Naive B cell (primary cell): ENCODE results near the gene PHACTR1. TPM values are rescaled to one million over a fixed set of nuclear protein-coding genes. Genes with fewer than 3 reads are reported as not detected.

Experiments
- ATAC-seq, 2 donors: fragments of 150-1000 bp; cut with Tn5 transposase; 2 replicates each; pipeline ENCODE4 v1.10.0; 2021; ENCODE audit warnings: low read depth in 2 of 2, mild to moderate bottlenecking in 2 of 2, moderate library complexity in 2 of 2
- DNase-seq: peaks from one replicate; pipeline ENCODE4 v3.0.0; 2022
- H3K27ac Mint-ChIP-seq, 6 donors: one replicate each; pipeline ENCODE4 v1.8.0; 2020 to 2022; ENCODE audit warnings: mild to moderate bottlenecking in 6 of 6, mixed read lengths in 6 of 6, moderate library complexity in 5 of 6, inconsistent platforms in 2 of 6
- H3K27me3 Mint-ChIP-seq, 3 donors: one replicate each; pipeline ENCODE4 v1.8.0; 2021 to 2022; ENCODE audit warnings: mixed read lengths in 3 of 3, mild to moderate bottlenecking in 1 of 3
- H3K36me3 Mint-ChIP-seq, 2 donors: one replicate each; pipeline ENCODE4 v1.8.0; 2020 to 2022; ENCODE audit warnings: mixed read lengths in 2 of 2, inconsistent platforms in 1 of 2, mild to moderate bottlenecking in 1 of 2
- H3K4me1 Mint-ChIP-seq, 3 donors: one replicate each; pipeline ENCODE4 v1.8.0; 2020 to 2022; ENCODE audit warnings: mixed read lengths in 3 of 3, inconsistent platforms in 1 of 3, mild to moderate bottlenecking in 1 of 3, moderate library complexity in 1 of 3
- H3K4me3 Mint-ChIP-seq, 8 donors: one replicate each; pipeline ENCODE4 v1.8.0; 2020 to 2022; ENCODE audit warnings: mild to moderate bottlenecking in 8 of 8, mixed read lengths in 8 of 8, moderate library complexity in 8 of 8, inconsistent platforms in 2 of 8
- H3K9me3 Mint-ChIP-seq, 7 donors: one replicate each; pipeline ENCODE4 v1.8.0; 2020 to 2022; ENCODE audit warnings: mixed read lengths in 7 of 7, mild to moderate bottlenecking in 5 of 7, inconsistent platforms in 2 of 7, moderate library complexity in 1 of 7
- polyA plus RNA-seq, 6 donors: library from polyadenylated mRNA; unstranded; fragments of 300-500 nt; fragmentation: Illumina TruSeq; gene quantifications; one replicate each; pipeline ENCODE4 v1.2.3, GENCODE V29; 2021; ENCODE audit warnings: low read depth in 6 of 6

Gene PHACTR1
- polyA plus RNA-seq, 6 donors from 2014 or later: 61.4 to 110 (median 75.1) TPM

DNA sequence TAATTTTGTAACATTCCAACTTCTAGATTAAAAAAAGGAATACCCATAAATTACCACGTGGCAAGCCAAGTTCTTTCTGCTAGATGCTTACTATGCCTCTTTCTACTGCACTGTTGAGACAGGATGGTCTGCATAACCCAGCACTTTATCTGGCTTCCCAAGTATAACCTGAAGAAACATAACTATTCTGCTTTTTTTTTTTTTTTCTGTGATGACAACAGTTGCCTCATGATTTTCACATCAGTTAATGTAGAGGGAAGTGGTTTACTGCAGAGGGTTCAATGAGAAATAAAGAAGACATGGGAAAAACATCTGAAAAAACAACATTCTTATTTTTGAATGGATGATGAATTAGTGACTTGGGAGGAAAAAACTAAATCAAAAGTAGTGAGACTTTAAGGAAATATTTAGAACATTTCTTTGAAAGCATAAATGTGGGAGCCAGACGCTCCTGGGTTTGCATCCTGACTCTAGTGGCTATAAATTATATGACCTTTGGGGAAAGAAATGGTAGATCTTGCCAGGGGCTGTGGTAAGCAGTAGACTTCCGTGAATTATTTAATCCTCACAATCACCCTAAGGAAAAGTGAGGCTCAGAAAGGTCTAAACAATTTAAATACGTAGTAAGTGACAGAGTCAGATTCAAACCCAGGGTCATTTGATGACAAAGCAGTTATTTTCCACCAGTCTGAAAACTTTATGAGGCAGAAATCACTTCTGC lies 230.7 kb downstream of the PHACTR1 start:
- no peak overlapping the region for H3K4me3 Mint-ChIP-seq
- no peak for DNase-seq

DNA sequence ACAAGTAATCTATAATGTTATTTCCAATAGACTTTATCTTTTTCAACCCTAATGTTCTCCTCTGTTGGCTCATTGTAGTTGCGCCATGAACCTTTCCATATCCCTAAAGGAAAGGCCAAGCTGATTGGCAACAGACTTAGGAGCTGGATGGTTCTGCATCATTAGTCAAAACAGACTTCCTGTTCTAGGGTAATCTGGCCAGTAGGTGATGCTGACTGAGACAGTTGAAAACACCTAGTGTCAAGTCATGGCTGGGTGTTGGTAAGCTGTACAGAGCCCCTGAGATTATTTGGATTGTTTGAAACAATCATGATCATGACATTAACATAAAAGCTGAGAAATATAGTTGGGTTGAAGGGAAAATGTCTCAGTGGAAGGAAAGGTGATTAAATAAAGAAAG lies 231.4 kb downstream of the PHACTR1 start:
- Mint-ChIP-seq H3K27ac (no peak overlapping the region), H3K9me3 (no peaks in the 10 kb centered on the region)
- DNase-seq: no peak

More for the DNA sequence above, 230.7 kb downstream of the PHACTR1 start:
- Mint-ChIP-seq H3K9me3 (no peaks in the 10 kb centered on the region), H3K27me3 (no peaks in the 10 kb centered on the region), H3K27ac (no peak overlapping the region), H3K36me3 (no peaks in the 10 kb centered on the region), H3K4me1 (peaks cover 6 to 13% (median 9%) of the 10 kb centered on the region in 3 donors)
- no peak for ATAC-seq

DNA sequence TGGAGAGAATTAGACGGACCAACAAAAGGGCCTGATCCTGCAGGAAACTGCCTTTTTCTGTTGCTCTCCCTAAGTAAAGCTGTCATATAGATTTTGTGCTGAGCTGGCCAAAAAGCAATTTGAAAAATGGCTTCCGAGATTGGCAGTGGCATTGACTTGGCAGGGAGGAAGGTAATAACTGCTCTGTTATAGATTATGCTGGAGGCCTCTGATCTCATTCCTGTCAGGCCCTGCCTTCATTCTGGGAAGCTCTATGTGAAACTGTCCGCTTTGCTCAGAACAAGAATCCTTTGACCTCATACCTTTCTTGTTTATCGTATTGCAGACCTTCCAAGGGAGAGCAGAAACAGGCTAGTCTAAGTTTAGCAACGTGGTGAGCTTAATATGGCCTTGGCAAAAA lies 234.4 kb downstream of the PHACTR1 start:
- ATAC-seq (no peak), DNase-seq (no peak)
- Mint-ChIP-seq H3K27ac (no peak overlapping the region), H3K4me1 (peaks cover 0 to 5% (median 0%) of the 10 kb centered on the region in 3 donors), H3K27me3 (peaks cover 4 to 11% (median 7%) of the 10 kb centered on the region in 3 donors), H3K9me3 (no peaks in the 10 kb centered on the region), H3K36me3 (no peaks in the 10 kb centered on the region), H3K4me3 (no peak overlapping the region)

More for the DNA sequence above, 231.4 kb downstream of the PHACTR1 start:
- no peak for ATAC-seq
- Mint-ChIP-seq H3K36me3 (no peaks in the 10 kb centered on the region), H3K27me3 (no peaks in the 10 kb centered on the region), H3K4me1 (peaks cover 6 to 13% (median 9%) of the 10 kb centered on the region in 3 donors), H3K4me3 (no peak overlapping the region)

- DNase-seq (no peak), ATAC-seq (no peak)
- Mint-ChIP-seq H3K9me3 (no peaks in the 10 kb centered on the region), H3K36me3 (no peaks in the 10 kb centered on the region), H3K27me3 (peaks cover 7 to 15% (median 9%) of the 10 kb centered on the region in 3 donors), H3K4me1 (peaks cover 0 to 5% (median 3%) of the 10 kb centered on the region in 3 donors), H3K27ac (no peak overlapping the region), H3K4me3 (no peak overlapping the region)
Observed at GRCh38 chr6:12951415-12951814, 234.8 kb downstream of the PHACTR1 start.

DNA sequence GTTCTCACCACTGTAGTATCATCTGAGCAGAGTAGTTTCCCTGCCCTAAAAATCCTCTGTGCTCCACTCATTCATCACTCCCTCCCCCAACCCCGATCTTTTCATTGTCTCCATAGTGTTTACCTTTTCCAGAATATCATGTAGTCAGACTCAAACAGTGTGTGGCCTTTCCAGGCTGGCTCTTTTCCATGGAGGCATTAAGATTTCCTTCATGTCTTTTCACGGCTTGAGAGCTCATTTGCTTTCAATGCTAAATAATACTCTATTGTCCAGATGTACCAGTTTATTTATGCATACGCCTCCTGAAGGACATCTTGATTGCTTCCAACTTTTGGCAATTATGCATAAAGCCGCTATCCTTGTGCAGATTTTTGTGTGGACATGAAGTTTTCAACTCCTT lies 235.8 kb downstream of the PHACTR1 start:
- no peak for ATAC-seq
- no peak for DNase-seq
- H3K36me3 Mint-ChIP-seq: no peaks in the 10 kb centered on the region
- no peaks in the 10 kb centered on the region for H3K9me3 Mint-ChIP-seq
- H3K27ac Mint-ChIP-seq: no peak overlapping the region
- no peak overlapping the region for H3K4me3 Mint-ChIP-seq
- peaks cover under 1 to 8% (median 4%) of the 10 kb centered on the region in 3 donors for H3K4me1 Mint-ChIP-seq
- H3K27me3 Mint-ChIP-seq: peaks cover 7 to 19% (median 11%) of the 10 kb centered on the region in 3 donors

DNA sequence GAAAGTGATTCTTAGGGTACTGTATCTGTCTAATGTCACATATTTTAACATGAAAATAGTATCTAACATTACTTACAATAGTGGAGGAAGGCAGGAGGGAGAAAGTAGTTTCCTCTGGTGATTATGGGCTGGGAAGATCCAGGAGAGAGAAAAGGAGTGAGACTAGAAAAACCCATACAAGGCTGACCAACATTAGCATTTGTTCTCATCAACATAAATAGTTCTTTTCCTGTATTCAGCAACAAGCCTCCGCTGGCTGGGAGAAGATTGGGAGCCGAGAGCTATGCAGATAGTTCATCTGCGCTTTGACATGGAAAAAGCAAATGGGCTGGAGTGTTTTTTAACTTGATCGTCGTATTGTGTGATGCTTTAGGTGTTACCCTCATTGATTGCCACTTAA lies 239.4 kb downstream of the PHACTR1 start:
- H3K27ac Mint-ChIP-seq: peak overlapping the region in 1 of 6 donors; percentile 27
- ATAC-seq (no peak), DNase-seq (no peak)
- peaks cover 12 to 21% (median 14%) of the 10 kb centered on the region in 3 donors for H3K4me1 Mint-ChIP-seq
- H3K27me3 Mint-ChIP-seq: peaks cover 12 to 33% (median 23%) of the 10 kb centered on the region in 3 donors
- peak overlapping the region; percentile 82 to 97 (median 94) for H3K4me3 Mint-ChIP-seq
- H3K36me3 Mint-ChIP-seq: no peaks in the 10 kb centered on the region
- H3K9me3 Mint-ChIP-seq: no peaks in the 10 kb centered on the region

- Mint-ChIP-seq H3K27me3 (peaks cover 12 to 33% (median 23%) of the 10 kb centered on the region in 3 donors), H3K27ac (peak overlapping the region in 3 of 6 donors; percentile 9 to 84 (median 42)), H3K4me3 (peak overlapping the region; percentile 82 to 97 (median 95)), H3K9me3 (no peaks in the 10 kb centered on the region), H3K4me1 (peaks cover 12 to 21% (median 14%) of the 10 kb centered on the region in 3 donors), H3K36me3 (no peaks in the 10 kb centered on the region)
- ATAC-seq (no peak), DNase-seq (no peak)
Observed at GRCh38 chr6:12956991-12957320, 240.4 kb downstream of the PHACTR1 start.

GRCh38 chr6:12957321-12958051 lies 240.9 kb downstream of the PHACTR1 start:
- ATAC-seq: peak; percentile 67 to 84
- no peaks in the 10 kb centered on the region for H3K9me3 Mint-ChIP-seq
- peak overlapping the region; percentile 82 to 97 (median 95) for H3K4me3 Mint-ChIP-seq

GRCh38 chr6:12958052-12958706 lies 241.6 kb downstream of the PHACTR1 start:
- peaks cover 12 to 33% (median 23%) of the 10 kb centered on the region in 3 donors for H3K27me3 Mint-ChIP-seq
- H3K27ac Mint-ChIP-seq: peak overlapping the region in 3 of 6 donors; percentile 9 to 40 (median 20)

More at GRCh38 chr6:12957321-12958051, 240.9 kb downstream of the PHACTR1 start:
- Mint-ChIP-seq H3K36me3 (no peaks in the 10 kb centered on the region), H3K27me3 (peaks cover 12 to 33% (median 23%) of the 10 kb centered on the region in 3 donors), H3K4me1 (peaks cover 12 to 21% (median 14%) of the 10 kb centered on the region in 3 donors), H3K27ac (peak overlapping the region in 5 of 6 donors; percentile 9 to 84 (median 42))
- peak; percentile 11 for DNase-seq

DNA sequence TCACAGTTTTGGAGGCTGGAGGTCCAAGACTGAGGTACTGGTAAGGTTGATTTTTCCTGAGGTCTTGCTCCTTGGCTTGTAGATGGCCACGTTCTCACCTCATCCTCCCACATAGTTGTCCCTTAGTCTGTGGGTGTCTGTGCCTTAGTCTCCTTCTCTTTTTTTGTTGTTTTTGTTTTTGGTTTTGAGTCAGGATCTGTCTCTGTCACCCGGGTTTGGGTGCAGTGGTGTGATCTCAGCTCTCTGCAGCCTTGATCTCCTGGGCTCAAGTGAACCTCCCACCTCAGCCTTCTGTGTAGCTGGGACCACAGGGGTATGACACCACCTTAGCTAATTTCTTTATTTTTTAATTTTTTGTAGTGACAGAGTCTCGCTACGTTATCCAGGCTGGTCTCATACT lies 245.2 kb downstream of the PHACTR1 start:
- peaks cover 11 to 24% (median 23%) of the 10 kb centered on the region in 3 donors for H3K27me3 Mint-ChIP-seq
- H3K27ac Mint-ChIP-seq: no peak overlapping the region
- H3K9me3 Mint-ChIP-seq: no peaks in the 10 kb centered on the region
- H3K36me3 Mint-ChIP-seq: no peaks in the 10 kb centered on the region
- H3K4me3 Mint-ChIP-seq: no peak overlapping the region
- H3K4me1 Mint-ChIP-seq: peaks cover 18 to 23% (median 22%) of the 10 kb centered on the region in 3 donors
- no peak for ATAC-seq
- no peak for DNase-seq

More at GRCh38 chr6:12958052-12958706, 241.6 kb downstream of the PHACTR1 start:
- ATAC-seq (peak in 1 of 2 donors; percentile 13), DNase-seq (no peak)
- H3K36me3 Mint-ChIP-seq: no peaks in the 10 kb centered on the region
- H3K4me1 Mint-ChIP-seq: peaks cover 17 to 25% (median 20%) of the 10 kb centered on the region in 3 donors
- H3K9me3 Mint-ChIP-seq: no peaks in the 10 kb centered on the region
- peak overlapping the region; percentile 82 to 97 (median 95) for H3K4me3 Mint-ChIP-seq

DNA sequence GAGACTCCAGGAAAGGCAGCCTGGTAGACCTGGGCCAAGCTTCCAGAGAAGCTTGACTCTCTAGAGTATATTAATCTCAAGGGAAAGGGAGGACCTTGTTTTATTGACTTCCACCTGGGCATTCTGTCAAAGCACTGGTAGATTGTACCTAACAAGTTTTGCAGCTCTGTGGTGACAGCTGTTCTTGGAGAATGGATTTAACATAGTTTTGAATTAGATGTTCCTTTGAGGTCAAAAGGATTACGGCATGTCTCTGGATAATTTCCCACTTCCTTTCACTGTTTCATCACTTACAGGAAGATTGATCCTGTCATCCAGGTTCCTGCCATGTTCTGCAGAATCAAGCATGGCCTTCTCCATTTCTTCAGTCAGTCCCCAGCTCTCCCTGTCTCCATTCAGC lies 246.0 kb downstream of the PHACTR1 start:
- Mint-ChIP-seq H3K9me3 (no peaks in the 10 kb centered on the region), H3K4me3 (no peak overlapping the region), H3K27ac (peak overlapping the region in 2 of 6 donors; percentile 8 to 46), H3K27me3 (peaks cover 11 to 23% (median 21%) of the 10 kb centered on the region in 3 donors), H3K4me1 (peaks cover 15 to 19% (median 18%) of the 10 kb centered on the region in 3 donors), H3K36me3 (no peaks in the 10 kb centered on the region)
- ATAC-seq (no peak), DNase-seq (no peak)

DNA sequence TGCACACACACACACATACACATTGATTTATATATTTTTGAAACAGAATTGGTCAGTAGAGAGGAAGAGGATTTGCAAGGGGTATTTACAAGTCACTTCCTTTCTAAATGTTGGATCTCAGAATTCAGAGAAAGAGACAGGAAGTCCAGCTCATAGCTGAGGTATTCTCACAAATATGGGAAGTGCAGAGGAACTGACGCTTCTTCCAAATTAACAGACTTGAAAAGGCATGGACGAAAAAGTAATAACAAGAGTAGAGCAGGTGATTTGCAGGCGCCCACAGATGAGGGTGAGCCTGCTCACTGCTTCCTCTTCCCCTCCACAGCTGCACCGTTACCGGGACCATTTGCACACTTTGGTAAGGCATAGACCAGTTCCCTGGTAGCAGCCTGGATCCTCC lies 246.4 kb downstream of the PHACTR1 start:
- peak overlapping the region in 2 of 8 donors; percentile 5 to 19 for H3K4me3 Mint-ChIP-seq
- H3K9me3 Mint-ChIP-seq: no peaks in the 10 kb centered on the region
- DNase-seq (no peak), ATAC-seq (peak; percentile 27 to 67)
- H3K27ac Mint-ChIP-seq: peak overlapping the region in 4 of 6 donors; percentile 8 to 46 (median 42)
- H3K36me3 Mint-ChIP-seq: no peaks in the 10 kb centered on the region
- peaks cover 11 to 14% (median 14%) of the 10 kb centered on the region in 3 donors for H3K4me1 Mint-ChIP-seq
- peaks cover 11 to 23% (median 17%) of the 10 kb centered on the region in 3 donors for H3K27me3 Mint-ChIP-seq

DNA sequence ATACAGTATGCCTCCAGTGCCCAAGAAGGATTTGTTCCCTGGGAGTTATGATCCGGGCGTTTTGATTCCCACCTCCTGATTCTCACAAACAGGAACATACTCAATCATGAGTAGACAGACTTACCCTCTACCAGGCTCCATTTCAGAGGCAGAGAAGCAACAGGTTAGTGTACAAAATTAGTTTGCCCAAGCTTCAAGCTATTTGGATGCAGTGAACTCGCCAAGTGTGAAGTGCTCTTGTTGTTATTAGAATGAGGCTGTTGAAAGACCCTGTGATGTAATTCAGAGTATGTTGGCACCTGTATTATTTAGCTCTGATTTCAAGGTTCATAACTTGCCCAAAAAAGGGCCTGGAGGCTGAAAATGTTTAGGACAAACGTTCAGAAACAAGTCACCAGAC lies 247.0 kb downstream of the PHACTR1 start:
- Mint-ChIP-seq H3K4me1 (peaks cover 6 to 8% (median 8%) of the 10 kb centered on the region in 3 donors), H3K27ac (peak overlapping the region in 1 of 6 donors; percentile 70), H3K36me3 (no peaks in the 10 kb centered on the region), H3K27me3 (peaks cover 7 to 23% (median 11%) of the 10 kb centered on the region in 3 donors), H3K4me3 (peak overlapping the region in 1 of 8 donors; percentile 32), H3K9me3 (no peaks in the 10 kb centered on the region)
- ATAC-seq: no peak
- no peak for DNase-seq
